Body of pancreas (tissue), 4 donors: ENCODE data around the gene PCBP3.

ENCODE experiments used
- POLR2A ChIP-seq, 3 donors: fragments of 450-650 bp; IDR thresholded peaks; one replicate each; pipeline ENCODE4 v1.6.1; 2016; ENCODE audit warnings: antibody characterized with exemption in 3 of 3, mild to moderate bottlenecking in 2 of 3
- TF ChIP-seq, protein P1 (sequence below), 7 experiments: fragments of 450-650 bp in 4 of 7; fragments of 200-600 bp in 3 of 7; sonication (generic) in 3 of 7; IDR thresholded peaks; one replicate each; pipeline ENCODE4 v1.5.1; 2016 to 2019; ENCODE audit warnings: antibody characterized with exemption in 7 of 7

DNA sequence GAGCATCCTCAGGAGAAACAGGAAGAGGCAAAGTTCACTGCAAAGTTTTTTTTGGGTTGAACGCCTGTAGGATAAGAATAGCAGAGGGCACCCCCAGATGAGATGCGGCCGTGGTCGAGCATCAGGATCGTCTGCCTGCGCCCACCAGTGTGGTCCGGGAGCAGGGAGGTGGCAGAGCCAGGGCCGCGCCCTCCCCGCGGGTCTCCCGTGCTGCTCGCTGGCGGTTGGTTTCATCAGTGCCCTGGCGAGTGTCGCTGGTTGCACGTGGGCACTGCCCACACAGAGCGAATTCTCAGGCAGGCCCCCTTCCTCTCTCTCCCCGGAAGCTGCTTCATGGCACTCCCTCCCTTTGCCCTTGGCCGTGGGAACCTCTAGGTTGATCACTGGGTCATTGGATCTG is 120.0 kb downstream of the PCBP3 start:
- TF ChIP-seq POLR2A (IDR thresholded peaks at IDR 0.05): no peak
- TF ChIP-seq, protein P1, sequence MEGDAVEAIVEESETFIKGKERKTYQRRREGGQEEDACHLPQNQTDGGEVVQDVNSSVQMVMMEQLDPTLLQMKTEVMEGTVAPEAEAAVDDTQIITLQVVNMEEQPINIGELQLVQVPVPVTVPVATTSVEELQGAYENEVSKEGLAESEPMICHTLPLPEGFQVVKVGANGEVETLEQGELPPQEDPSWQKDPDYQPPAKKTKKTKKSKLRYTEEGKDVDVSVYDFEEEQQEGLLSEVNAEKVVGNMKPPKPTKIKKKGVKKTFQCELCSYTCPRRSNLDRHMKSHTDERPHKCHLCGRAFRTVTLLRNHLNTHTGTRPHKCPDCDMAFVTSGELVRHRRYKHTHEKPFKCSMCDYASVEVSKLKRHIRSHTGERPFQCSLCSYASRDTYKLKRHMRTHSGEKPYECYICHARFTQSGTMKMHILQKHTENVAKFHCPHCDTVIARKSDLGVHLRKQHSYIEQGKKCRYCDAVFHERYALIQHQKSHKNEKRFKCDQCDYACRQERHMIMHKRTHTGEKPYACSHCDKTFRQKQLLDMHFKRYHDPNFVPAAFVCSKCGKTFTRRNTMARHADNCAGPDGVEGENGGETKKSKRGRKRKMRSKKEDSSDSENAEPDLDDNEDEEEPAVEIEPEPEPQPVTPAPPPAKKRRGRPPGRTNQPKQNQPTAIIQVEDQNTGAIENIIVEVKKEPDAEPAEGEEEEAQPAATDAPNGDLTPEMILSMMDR (IDR thresholded peaks at IDR 0.05): no peak
